GM19324 (cell line): ENCODE data around the gene SLC22A23.

Experiments
- ATAC-seq: cut with Tn5 transposase; IDR thresholded peaks from one replicate; pipeline ENCODE4 v1.9.1; 2021; ENCODE audit warnings: mild to moderate bottlenecking, moderate library complexity; ENCODE audit not compliant: unreplicated experiment, low FRiP score

The SLC22A23 gene

GRCh38 chr6:3220366-3220765 lies 236.5 kb downstream of the SLC22A23 start:
- ATAC-seq: no peak
